A673 (cell line): ENCODE results near the gene TLNRD1.

ENCODE experiments used
- EZH2 ChIP-seq: fragments of 200-600 bp; sonication (generic); IDR thresholded peaks from 2 replicates; pipeline ENCODE4 v1.6.1; 2017; ENCODE audit warnings: borderline replicate concordance, low read depth, mild to moderate bottlenecking, mixed read lengths, antibody characterized with exemption, low read length; ENCODE audit not compliant: poor library complexity, severe bottlenecking
- TF ChIP-seq, protein P1 (sequence below): fragments of 300-800, 200-600 bp; sonication (generic); conservative IDR thresholded peaks from 2 replicates; pipeline ENCODE4 v1.5.1; 2017; ENCODE audit warnings: low read depth, mild to moderate bottlenecking, antibody characterized with exemption, low read length, moderate library complexity, mixed read lengths

GRCh38 chr15:80998251-80998650 is 2.5 kb upstream of the TLNRD1 start:
- TF ChIP-seq, protein P1, sequence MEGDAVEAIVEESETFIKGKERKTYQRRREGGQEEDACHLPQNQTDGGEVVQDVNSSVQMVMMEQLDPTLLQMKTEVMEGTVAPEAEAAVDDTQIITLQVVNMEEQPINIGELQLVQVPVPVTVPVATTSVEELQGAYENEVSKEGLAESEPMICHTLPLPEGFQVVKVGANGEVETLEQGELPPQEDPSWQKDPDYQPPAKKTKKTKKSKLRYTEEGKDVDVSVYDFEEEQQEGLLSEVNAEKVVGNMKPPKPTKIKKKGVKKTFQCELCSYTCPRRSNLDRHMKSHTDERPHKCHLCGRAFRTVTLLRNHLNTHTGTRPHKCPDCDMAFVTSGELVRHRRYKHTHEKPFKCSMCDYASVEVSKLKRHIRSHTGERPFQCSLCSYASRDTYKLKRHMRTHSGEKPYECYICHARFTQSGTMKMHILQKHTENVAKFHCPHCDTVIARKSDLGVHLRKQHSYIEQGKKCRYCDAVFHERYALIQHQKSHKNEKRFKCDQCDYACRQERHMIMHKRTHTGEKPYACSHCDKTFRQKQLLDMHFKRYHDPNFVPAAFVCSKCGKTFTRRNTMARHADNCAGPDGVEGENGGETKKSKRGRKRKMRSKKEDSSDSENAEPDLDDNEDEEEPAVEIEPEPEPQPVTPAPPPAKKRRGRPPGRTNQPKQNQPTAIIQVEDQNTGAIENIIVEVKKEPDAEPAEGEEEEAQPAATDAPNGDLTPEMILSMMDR: no peak
- no peak for TF ChIP-seq EZH2
